ENCODE measurements around the gene GATAD2A.
A peak's percentile ranks its signal among the peaks of the same experiment; 100 is the strongest.

Gene GATAD2A

DNA sequence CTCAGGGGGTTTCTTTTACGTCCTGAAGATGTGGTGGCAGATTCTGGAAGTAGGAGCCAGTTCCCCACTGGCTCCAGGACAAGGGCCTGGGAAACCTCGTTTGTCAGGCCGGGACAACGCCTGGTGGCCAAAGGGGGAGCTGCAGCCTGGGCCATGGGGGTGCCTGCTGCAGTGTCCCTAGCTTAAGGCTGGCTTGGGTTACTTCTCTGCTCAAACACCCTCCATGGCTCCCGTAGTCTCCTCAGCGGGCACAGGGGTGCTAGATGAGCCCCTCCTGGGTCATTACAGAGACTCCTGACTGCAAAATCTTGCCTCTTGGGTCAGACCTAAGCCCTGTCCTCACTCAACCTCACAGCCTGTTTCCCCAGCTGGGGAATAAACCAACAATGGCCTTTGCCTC, 147.3 kb downstream of the GATAD2A start:
- no peaks in the 10 kb centered on the region for H3K36me3 ChIP-seq (replicated peaks; ENCODE audit: low read depth, low read length)
- TF ChIP-seq EZH2phosphoT487 (IDR thresholded peaks at IDR 0.05; ENCODE audit: low read depth) = no peak
- TF ChIP-seq, protein P1, sequence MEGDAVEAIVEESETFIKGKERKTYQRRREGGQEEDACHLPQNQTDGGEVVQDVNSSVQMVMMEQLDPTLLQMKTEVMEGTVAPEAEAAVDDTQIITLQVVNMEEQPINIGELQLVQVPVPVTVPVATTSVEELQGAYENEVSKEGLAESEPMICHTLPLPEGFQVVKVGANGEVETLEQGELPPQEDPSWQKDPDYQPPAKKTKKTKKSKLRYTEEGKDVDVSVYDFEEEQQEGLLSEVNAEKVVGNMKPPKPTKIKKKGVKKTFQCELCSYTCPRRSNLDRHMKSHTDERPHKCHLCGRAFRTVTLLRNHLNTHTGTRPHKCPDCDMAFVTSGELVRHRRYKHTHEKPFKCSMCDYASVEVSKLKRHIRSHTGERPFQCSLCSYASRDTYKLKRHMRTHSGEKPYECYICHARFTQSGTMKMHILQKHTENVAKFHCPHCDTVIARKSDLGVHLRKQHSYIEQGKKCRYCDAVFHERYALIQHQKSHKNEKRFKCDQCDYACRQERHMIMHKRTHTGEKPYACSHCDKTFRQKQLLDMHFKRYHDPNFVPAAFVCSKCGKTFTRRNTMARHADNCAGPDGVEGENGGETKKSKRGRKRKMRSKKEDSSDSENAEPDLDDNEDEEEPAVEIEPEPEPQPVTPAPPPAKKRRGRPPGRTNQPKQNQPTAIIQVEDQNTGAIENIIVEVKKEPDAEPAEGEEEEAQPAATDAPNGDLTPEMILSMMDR (IDR thresholded peaks at IDR 0.05; ENCODE audit: low read depth, low read length) = peak; percentile 43
- H3K9ac ChIP-seq (ENCODE audit: low read length) = no peak overlapping the region
- no peak overlapping the region for H3K4me2 ChIP-seq (ENCODE audit: low read length)
- no peaks in the 10 kb centered on the region for H4K20me1 ChIP-seq (ENCODE audit: insufficient read depth, low read length)
- no peak overlapping the region for H3K27ac ChIP-seq (ENCODE audit: low read length)
- no peak overlapping the region for H3K4me3 ChIP-seq (ENCODE audit: low read length)
- H2AFZ ChIP-seq (ENCODE audit: low read depth, low read length) = no peak overlapping the region
- no peaks in the 10 kb centered on the region for H3K27me3 ChIP-seq (ENCODE audit: low read depth, low read length)
- no peaks in the 10 kb centered on the region for H3K9me3 ChIP-seq (ENCODE audit: insufficient read depth, low read length)
- H3K79me2 ChIP-seq (ENCODE audit: low read length) = no peaks in the 10 kb centered on the region
- H3K4me1 ChIP-seq (ENCODE audit: low read length) = no peaks in the 10 kb centered on the region

DNA sequence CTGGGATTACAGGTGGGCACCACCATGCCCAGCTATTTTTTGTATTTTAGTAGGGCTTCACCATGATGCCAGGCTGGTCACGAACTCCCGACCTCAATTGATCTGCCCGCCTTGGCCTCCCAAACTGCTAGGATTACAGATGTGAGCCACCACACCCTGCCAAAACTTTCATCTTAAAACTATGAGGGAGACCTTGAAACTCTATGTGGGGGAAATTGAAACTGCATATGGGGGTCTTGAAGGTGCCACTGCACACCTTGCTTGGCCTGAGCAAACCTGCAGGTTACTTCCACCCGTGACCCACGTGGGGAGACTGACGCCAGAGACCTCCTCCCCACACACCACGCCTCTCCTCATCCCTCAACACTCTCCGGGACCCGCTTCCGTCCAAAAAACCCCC, 148.2 kb downstream of the GATAD2A start:
- Histone ChIP-seq H3K9me3 (ENCODE audit: insufficient read depth, low read length) (no peaks in the 10 kb centered on the region), H3K27ac (ENCODE audit: low read length) (no peak overlapping the region), H2AFZ (ENCODE audit: low read depth, low read length) (no peak overlapping the region)

DNA sequence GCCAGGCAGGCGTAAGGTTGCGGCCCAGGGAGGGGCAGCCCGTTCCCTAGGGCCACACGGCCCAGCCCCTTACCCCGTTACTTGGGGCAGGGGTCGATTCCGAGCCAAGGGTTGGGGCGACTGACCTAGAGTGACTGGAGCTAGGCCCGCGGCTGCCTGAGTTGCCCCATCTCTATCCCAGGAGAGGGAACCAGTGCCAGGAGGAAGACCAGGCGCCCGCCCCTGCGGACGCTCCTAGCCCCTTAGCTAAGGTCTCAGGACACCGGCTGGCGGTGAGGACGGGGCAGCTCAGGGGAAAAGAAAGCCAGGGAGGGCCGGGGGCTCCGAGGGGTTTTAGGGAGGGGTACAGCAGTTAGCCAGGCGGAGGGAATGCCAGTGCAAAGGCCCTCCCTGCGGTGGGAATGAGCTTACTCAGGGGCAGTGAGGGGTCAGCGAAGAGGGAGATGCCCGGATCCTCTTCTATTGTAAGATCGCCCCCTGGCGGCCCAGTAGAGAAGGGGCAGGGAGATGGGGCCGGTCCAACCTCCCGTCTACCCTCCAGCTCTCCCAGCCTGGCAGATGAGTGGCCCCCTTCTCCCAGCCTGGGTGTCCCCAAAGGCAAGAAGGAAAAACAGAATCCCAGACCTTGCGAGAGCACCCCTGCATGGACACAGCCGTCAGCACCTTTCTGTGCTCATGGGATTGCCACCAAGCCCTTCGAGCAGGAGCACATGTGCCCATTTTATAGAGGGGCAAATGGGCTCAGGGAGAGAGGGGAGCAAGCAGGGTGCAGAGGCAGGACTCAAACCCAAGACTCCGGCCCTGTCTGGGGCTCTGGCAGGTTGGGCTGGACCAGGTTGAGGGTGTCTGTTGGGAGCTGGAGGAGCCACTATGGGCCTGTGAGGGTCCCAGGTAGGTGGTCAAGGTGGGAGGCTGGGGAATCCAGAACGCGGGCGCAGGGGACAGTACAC, 148.9 kb downstream of the GATAD2A start:
- H3K27me3 ChIP-seq (ENCODE audit: low read depth, low read length) = no peaks in the 10 kb centered on the region
- no peaks in the 10 kb centered on the region for H3K79me2 ChIP-seq (ENCODE audit: low read length)
- no peak overlapping the region for H3K4me2 ChIP-seq (ENCODE audit: low read length)
- TF ChIP-seq, protein P1 (IDR thresholded peaks at IDR 0.05; ENCODE audit: low read depth, low read length) = peak; percentile 74
- no peak for TF ChIP-seq EZH2phosphoT487 (IDR thresholded peaks at IDR 0.05; ENCODE audit: low read depth)
- no peaks in the 10 kb centered on the region for H3K9me3 ChIP-seq (ENCODE audit: insufficient read depth, low read length)
- H3K9ac ChIP-seq (ENCODE audit: low read length) = no peak overlapping the region
- no peaks in the 10 kb centered on the region for H4K20me1 ChIP-seq (ENCODE audit: insufficient read depth, low read length)
- no peaks in the 10 kb centered on the region for H3K36me3 ChIP-seq (replicated peaks; ENCODE audit: low read depth, low read length)
- H3K4me3 ChIP-seq (ENCODE audit: low read length) = no peak overlapping the region
- no peaks in the 10 kb centered on the region for H3K4me1 ChIP-seq (ENCODE audit: low read length)
- H3K27ac ChIP-seq (ENCODE audit: low read length) = no peak overlapping the region
- no peak overlapping the region for H2AFZ ChIP-seq (ENCODE audit: low read depth, low read length)

More for the DNA sequence above, 148.2 kb downstream of the GATAD2A start:
- H3K36me3 ChIP-seq (replicated peaks; ENCODE audit: low read depth, low read length) = no peaks in the 10 kb centered on the region
- H3K4me2 ChIP-seq (ENCODE audit: low read length) = no peak overlapping the region
- TF ChIP-seq, protein P1 (IDR thresholded peaks at IDR 0.05; ENCODE audit: low read depth, low read length) = no peak
- no peak for TF ChIP-seq EZH2phosphoT487 (IDR thresholded peaks at IDR 0.05; ENCODE audit: low read depth)
- no peaks in the 10 kb centered on the region for H3K4me1 ChIP-seq (ENCODE audit: low read length)
- H4K20me1 ChIP-seq (ENCODE audit: insufficient read depth, low read length) = no peaks in the 10 kb centered on the region
- no peak overlapping the region for H3K4me3 ChIP-seq (ENCODE audit: low read length)
- no peak overlapping the region for H3K9ac ChIP-seq (ENCODE audit: low read length)
- H3K79me2 ChIP-seq (ENCODE audit: low read length) = no peaks in the 10 kb centered on the region
- H3K27me3 ChIP-seq (ENCODE audit: low read depth, low read length) = no peaks in the 10 kb centered on the region

DNA sequence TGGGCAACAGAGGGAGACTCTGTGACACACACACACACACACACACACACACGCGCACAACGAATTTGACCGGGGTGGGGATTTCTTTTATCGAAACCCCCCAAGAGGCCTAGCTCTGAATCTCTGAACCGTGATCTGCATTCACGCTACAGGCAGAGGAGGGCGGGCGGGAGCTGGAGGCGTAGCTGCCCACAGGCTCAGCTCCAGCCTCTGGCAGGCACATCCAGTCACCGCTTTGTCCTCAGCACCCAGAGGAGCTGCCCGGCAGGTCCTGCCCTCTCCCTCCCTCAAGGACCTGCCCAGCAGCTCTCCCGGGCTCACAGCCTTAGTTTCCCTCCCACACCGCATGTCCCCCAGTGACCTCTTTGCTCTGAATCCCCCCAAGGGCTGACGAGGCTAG, 152.6 kb downstream of the GATAD2A start:
- H3K36me3 ChIP-seq (replicated peaks; ENCODE audit: low read depth, low read length) = no peaks in the 10 kb centered on the region
- no peaks in the 10 kb centered on the region for H3K79me2 ChIP-seq (ENCODE audit: low read length)
- no peak overlapping the region for H3K4me2 ChIP-seq (ENCODE audit: low read length)
- no peak overlapping the region for H3K27ac ChIP-seq (ENCODE audit: low read length)
- H2AFZ ChIP-seq (ENCODE audit: low read depth, low read length) = no peak overlapping the region
- H3K9ac ChIP-seq (ENCODE audit: low read length) = no peak overlapping the region
- H3K4me3 ChIP-seq (ENCODE audit: low read length) = no peak overlapping the region
- H3K27me3 ChIP-seq (ENCODE audit: low read depth, low read length) = no peaks in the 10 kb centered on the region
- no peaks in the 10 kb centered on the region for H4K20me1 ChIP-seq (ENCODE audit: insufficient read depth, low read length)
- no peaks in the 10 kb centered on the region for H3K4me1 ChIP-seq (ENCODE audit: low read length)
- TF ChIP-seq EZH2phosphoT487 (IDR thresholded peaks at IDR 0.05; ENCODE audit: low read depth) = no peak
- TF ChIP-seq, protein P1 (IDR thresholded peaks at IDR 0.05; ENCODE audit: low read depth, low read length) = no peak
- H3K9me3 ChIP-seq (ENCODE audit: insufficient read depth, low read length) = no peaks in the 10 kb centered on the region
